Stomach (tissue), 9 donors: ENCODE data around the gene NUP210. TPM values are rescaled to one million over a fixed set of nuclear protein-coding genes. Genes with fewer than 3 reads are reported as not detected.

Experiments
- DNase-seq, 2 donors: peaks; one replicate each; pipeline versions ENCODE4 v3.0.0 to v3.0.0-alpha.2; 2013 to 2019
- H3K27ac ChIP-seq, 5 donors: fragments of 200-600 bp in 4 of 5; sonication (generic) in 4 of 5; one replicate each; pipeline ENCODE4 v1.5.1; 2013 to 2019; ENCODE audit warnings: mild to moderate bottlenecking in 1 of 5, moderate library complexity in 1 of 5
- H3K27me3 ChIP-seq, 3 donors: fragments of 200-600 bp; sonication (generic); one replicate each; pipeline ENCODE4 v1.5.1; 2017 to 2019; ENCODE audit warnings: mixed run types in 1 of 3
- H3K36me3 ChIP-seq, 4 donors: fragments of 200-600 bp; sonication (generic); 1 replicate in 3 of 4; 2 replicates in 1 of 4; pipeline ENCODE4 v1.5.1; 2016 to 2019
- H3K4me1 ChIP-seq, 4 donors: fragments of 200-600 bp; sonication (generic); one replicate each; pipeline ENCODE4 v1.5.1; 2016 to 2019
- H3K4me3 ChIP-seq, 4 donors: fragments of 200-600 bp; sonication (generic) in 3 of 4; one replicate each; pipeline ENCODE4 v1.5.1; 2016 to 2019; ENCODE audit warnings: mild to moderate bottlenecking in 1 of 4
- H3K9me3 ChIP-seq, 4 donors: fragments of 200-600 bp; sonication (generic); one replicate each; pipeline ENCODE4 v1.5.1; 2016 to 2019
- CTCF ChIP-seq, 7 experiments: fragments of 450-650 bp in 4 of 7; fragments of 200-600 bp in 3 of 7; sonication (generic) in 3 of 7; IDR thresholded peaks; one replicate each; pipeline ENCODE4 v1.5.1; 2016 to 2019; ENCODE audit warnings: antibody characterized with exemption in 7 of 7, control low read depth in 2 of 7, mild to moderate bottlenecking in 1 of 7
- EP300 ChIP-seq: sonication (generic); formaldehyde crosslinking; IDR thresholded peaks from one replicate; pipeline ENCODE4 v1.6.1; 2017; ENCODE audit warnings: antibody characterized with exemption
- POLR2A ChIP-seq, 4 donors: fragments of 450-650 bp; IDR thresholded peaks; one replicate each; pipeline ENCODE4 v1.6.1; 2016; ENCODE audit warnings: antibody characterized with exemption in 4 of 4, control low read depth in 2 of 4, mild to moderate bottlenecking in 1 of 4, moderate library complexity in 1 of 4
- POLR2AphosphoS5 ChIP-seq, 3 donors: sonication (generic); formaldehyde crosslinking; IDR thresholded peaks; one replicate each; pipeline ENCODE4 v1.6.1; 2016; ENCODE audit warnings: antibody characterized with exemption in 3 of 3
- WGBS, 5 donors: extraction: QIAGEN DNeasy Blood & Tissue Kit in 3 of 5; methylation state at CpG; one replicate each; pipeline versions ENCODE4 v1.1.5 to v1.1.7; 2013 to 2018; 5-methylcytosine and 5-hydroxymethylcytosine counted together
- intact Hi-C: fragments of 100-400 bp; cut with DNase I; formaldehyde crosslinking; loops from one replicate; pipeline ENCODE4 v1.15.1; 2023; ENCODE audit warnings: low total_unique reads
- polyA plus RNA-seq, 3 donors: library from polyadenylated mRNA; stranded (reverse); fragments of 200-250 nt; gene quantifications; one replicate each; pipeline ENCODE4 v1.2.3, GENCODE V29; 2013
- total RNA-seq, 5 donors: library from RNA; depleted of rRNA; stranded (reverse); fragments of >200 nt; gene quantifications; one replicate each; pipeline versions ENCODE4 v1.1.0 to v1.2.3, GENCODE V29; 2014 to 2016
- donor health status: healthy with polysubstance abuse.
- donor health status: Bipolar disorder and iron deficiency.
- donor health status: healthy.

The NUP210 gene
- total and polyA plus RNA-seq, 8 donors = 0.92 to 21.1 (median 10.8) TPM

GRCh38 chr3:13371100-13372075 is 48.7 kb downstream of the NUP210 start:
- H3K4me3 ChIP-seq = no peak overlapping the region
- intact Hi-C loops = no loop called here
- H3K36me3 ChIP-seq = peaks cover 7 to 80% (median 63%) of the 10 kb centered on the region in 4 donors
- H3K4me1 ChIP-seq = peaks cover 0 to 5% (median 0%) of the 10 kb centered on the region in 4 donors
- WGBS, 5 donors = 60 to 86% (median 66%) methylated on average over 8 to 17 of the region's 17 CpGs
- no peaks in the 10 kb centered on the region for H3K9me3 ChIP-seq
- DNase-seq = peak in 1 of 2 donors; percentile 34
- TF ChIP-seq CTCF (IDR thresholded peaks at IDR 0.05) (no peak), POLR2AphosphoS5 (IDR thresholded peaks at IDR 0.05) (no peak), EP300 (no peak), POLR2A (IDR thresholded peaks at IDR 0.05) (no peak)
- H3K27me3 ChIP-seq = no peaks in the 10 kb centered on the region
- no peak overlapping the region for H3K27ac ChIP-seq

DNA sequence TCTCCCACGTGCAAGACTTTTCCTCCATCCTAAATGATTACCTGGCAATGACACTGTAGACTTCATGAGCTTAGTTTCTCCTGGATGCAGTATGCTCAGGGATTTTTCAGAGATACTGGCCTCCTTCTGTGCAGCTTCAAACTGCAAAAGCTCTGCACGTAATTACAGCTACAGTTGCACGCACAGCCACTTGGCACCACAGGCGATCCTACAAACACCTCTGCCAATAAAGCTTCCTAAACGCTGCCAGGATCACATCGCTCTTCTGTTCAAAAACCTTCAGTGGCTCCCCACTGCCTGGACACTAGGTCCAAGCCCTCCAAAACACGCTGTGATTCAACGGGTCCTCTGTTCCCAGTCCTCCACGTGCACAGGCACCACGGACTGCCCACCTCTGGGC is 49.5 kb downstream of the NUP210 start:
- Histone ChIP-seq H3K4me3 (no peak overlapping the region), H3K27ac (no peak overlapping the region), H3K4me1 (peaks cover 0 to 5% (median 0%) of the 10 kb centered on the region in 4 donors), H3K27me3 (no peaks in the 10 kb centered on the region), H3K36me3 (peaks cover 2 to 77% (median 57%) of the 10 kb centered on the region in 4 donors), H3K9me3 (no peaks in the 10 kb centered on the region)
- DNase-seq = no peak
- intact Hi-C loops = no loop called here
- no peak for TF ChIP-seq POLR2AphosphoS5 (IDR thresholded peaks at IDR 0.05)
- no peak for TF ChIP-seq POLR2A (IDR thresholded peaks at IDR 0.05)
- no peak for TF ChIP-seq CTCF (IDR thresholded peaks at IDR 0.05)
- no peak for TF ChIP-seq EP300
- WGBS, 5 donors = 88 to 94% (median 91%) methylated on average over 9 to 10 of the region's 10 CpGs

- TF ChIP-seq POLR2AphosphoS5 (IDR thresholded peaks at IDR 0.05) (no peak), CTCF (IDR thresholded peaks at IDR 0.05) (no peak), POLR2A (IDR thresholded peaks at IDR 0.05) (no peak), EP300 (no peak)
- no peak for DNase-seq
- Histone ChIP-seq H3K27ac (no peak overlapping the region), H3K4me3 (no peak overlapping the region), H3K27me3 (no peaks in the 10 kb centered on the region), H3K36me3 (peaks cover 0 to 77% (median 58%) of the 10 kb centered on the region in 4 donors), H3K9me3 (no peaks in the 10 kb centered on the region), H3K4me1 (peaks cover 0 to 5% (median 0%) of the 10 kb centered on the region in 4 donors)
- WGBS, 5 donors = 63 to 80% (median 77%) methylated on average over 3 of the region's 3 CpGs
- intact Hi-C loops = no loop called here
Observed at GRCh38 chr3:13370055-13370454, 50.1 kb downstream of the NUP210 start.

- no peaks in the 10 kb centered on the region for H3K9me3 ChIP-seq
- H3K27me3 ChIP-seq = no peaks in the 10 kb centered on the region
- no peak for DNase-seq
- H3K4me1 ChIP-seq = peaks cover 0 to 5% (median 0%) of the 10 kb centered on the region in 4 donors
- WGBS, 5 donors = 95 to 98% (median 97%) methylated on average over 6 of the region's 6 CpGs
- no peak overlapping the region for H3K4me3 ChIP-seq
- H3K27ac ChIP-seq = no peak overlapping the region
- intact Hi-C loops = no loop called here
- peaks cover 0 to 80% (median 64%) of the 10 kb centered on the region in 4 donors for H3K36me3 ChIP-seq
- TF ChIP-seq EP300 (no peak), CTCF (IDR thresholded peaks at IDR 0.05) (no peak), POLR2A (IDR thresholded peaks at IDR 0.05) (no peak), POLR2AphosphoS5 (IDR thresholded peaks at IDR 0.05) (no peak)
Observed at GRCh38 chr3:13368834-13369233, 51.3 kb downstream of the NUP210 start.
